ENCODE results near the gene MRPL32.

The MRPL32 gene

DNA sequence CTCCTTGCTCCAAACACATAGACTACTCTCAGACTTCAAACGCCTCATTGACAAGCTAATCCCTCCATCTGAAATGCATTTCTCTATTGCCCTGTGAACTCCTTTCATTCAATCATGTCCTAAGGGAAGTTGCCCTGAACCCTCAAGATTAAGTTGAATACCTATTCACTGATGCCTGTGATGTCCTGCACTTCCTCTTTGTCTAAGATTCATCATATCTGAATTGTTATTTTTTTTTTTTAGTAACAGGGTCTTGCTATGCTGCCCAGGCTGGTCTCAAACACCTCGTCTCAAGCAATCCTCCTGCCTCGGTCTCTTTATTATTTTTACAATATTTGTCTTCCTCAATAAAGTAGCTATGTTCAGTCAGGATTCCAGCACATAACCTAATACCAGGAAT, 3.4 kb upstream of the MRPL32 start:
- Histone ChIP-seq H3K36me3 (replicated peaks in 1 of 2; ENCODE audit: control insufficient read depth in 2 of 2, insufficient read depth in 2 of 2, low read length in 2 of 2) (peaks cover 8 to 58% of the 10 kb centered on the region in 2 donors), H4K91ac (ENCODE audit: low read depth, low read length, poor library complexity) (no peak overlapping the region), H3K27ac (replicated peaks; ENCODE audit: low read length) (no peak overlapping the region)

DNA sequence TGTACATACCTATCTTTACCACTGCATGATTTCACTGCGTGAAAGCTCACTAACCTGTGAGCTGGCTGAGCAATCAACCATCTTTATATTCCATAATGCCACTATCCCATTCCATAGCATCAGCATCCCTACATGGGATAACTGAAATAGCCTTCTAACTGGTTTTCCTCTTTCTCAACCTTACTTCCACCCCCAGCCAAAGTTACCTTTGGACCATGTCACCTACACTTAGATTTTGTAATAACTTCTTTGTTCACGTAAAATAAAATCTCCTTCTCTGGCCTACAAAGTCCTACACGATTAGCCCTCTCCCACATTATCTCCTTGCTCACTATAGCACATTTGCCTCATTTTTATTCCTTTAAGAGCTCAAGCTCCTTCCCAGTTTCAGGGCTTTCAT, 2.7 kb upstream of the MRPL32 start:
- Histone ChIP-seq H2AFZ (ENCODE audit: low read length) (no peak overlapping the region), H4K91ac (ENCODE audit: low read depth, low read length, poor library complexity) (no peak overlapping the region), H2BK12ac (ENCODE audit: low read length) (no peak overlapping the region), H3K79me1 (ENCODE audit: low read depth, low read length) (peaks cover 2% of the 10 kb centered on the region), H3K23ac (ENCODE audit: low read depth, low read length, poor library complexity) (no peak overlapping the region), H2AK5ac (ENCODE audit: low read depth, low read length) (no peak overlapping the region), H3K4me2 (ENCODE audit: insufficient read depth, low read length, poor library complexity, severe bottlenecking) (no peak overlapping the region), H3K4me1 (ENCODE audit: control insufficient read depth in 2 of 2, insufficient read depth in 1 of 2, low read depth in 1 of 2, low read length in 2 of 2) (peaks cover 3 to 4% of the 10 kb centered on the region in 2 donors), H3K4ac (ENCODE audit: low read length) (no peak overlapping the region), H3K18ac (ENCODE audit: low read length) (no peak overlapping the region), H2BK5ac (ENCODE audit: low read length) (no peak overlapping the region), H3K4me3 (ENCODE audit: low read length in 2 of 2) (no peak overlapping the region), H3K36me3 (replicated peaks in 1 of 2; ENCODE audit: control insufficient read depth in 2 of 2, insufficient read depth in 2 of 2, low read length in 2 of 2) (peaks cover 8 to 54% of the 10 kb centered on the region in 2 donors), H3K14ac (ENCODE audit: low read length) (no peak overlapping the region), H3K9me3 (replicated peaks in 1 of 2; ENCODE audit: control insufficient read depth in 2 of 2, insufficient read depth in 1 of 2, low read depth in 1 of 2, low read length in 2 of 2) (no peaks in the 10 kb centered on the region), H3K27me3 (ENCODE audit: control insufficient read depth in 3 of 3, insufficient read depth in 3 of 3, low read depth in 1 of 3, low read length in 3 of 3) (no peaks in the 10 kb centered on the region), H2BK120ac (ENCODE audit: low read depth, low read length) (no peak overlapping the region), H3K9ac (ENCODE audit: low read depth, low read length, poor library complexity) (no peak overlapping the region), H2BK15ac (ENCODE audit: low read length) (no peak overlapping the region), H3K27ac (replicated peaks; ENCODE audit: low read length) (no peak overlapping the region), H4K8ac (ENCODE audit: low read depth, low read length) (no peak overlapping the region)
- no CpG with 5 or more reads among the region's 3 CpGs for WGBS, 2 donors (ENCODE audit: extremely low coverage in 2 of 2, insufficient read length in 2 of 2, insufficient replicate concordance in 1 of 2)
- no peak for DNase-seq (ENCODE audit: low spot score)

More for the DNA sequence above, 3.4 kb upstream of the MRPL32 start:
- no peak overlapping the region for H3K18ac ChIP-seq (ENCODE audit: low read length)
- H2BK15ac ChIP-seq (ENCODE audit: low read length) = no peak overlapping the region
- no peak overlapping the region for H2AFZ ChIP-seq (ENCODE audit: low read length)
- H3K9ac ChIP-seq (ENCODE audit: low read depth, low read length, poor library complexity) = no peak overlapping the region
- H3K9me3 ChIP-seq (replicated peaks in 1 of 2; ENCODE audit: control insufficient read depth in 2 of 2, insufficient read depth in 1 of 2, low read depth in 1 of 2, low read length in 2 of 2) = no peaks in the 10 kb centered on the region
- no peak overlapping the region for H2BK12ac ChIP-seq (ENCODE audit: low read length)
- H3K79me1 ChIP-seq (ENCODE audit: low read depth, low read length) = peaks cover 2% of the 10 kb centered on the region
- peaks cover 3 to 4% of the 10 kb centered on the region in 2 donors for H3K4me1 ChIP-seq (ENCODE audit: control insufficient read depth in 2 of 2, insufficient read depth in 1 of 2, low read depth in 1 of 2, low read length in 2 of 2)
- H2BK120ac ChIP-seq (ENCODE audit: low read depth, low read length) = no peak overlapping the region
- no peak overlapping the region for H3K4ac ChIP-seq (ENCODE audit: low read length)
- no peak for DNase-seq (ENCODE audit: low spot score)
- no peak overlapping the region for H3K14ac ChIP-seq (ENCODE audit: low read length)
- H3K23ac ChIP-seq (ENCODE audit: low read depth, low read length, poor library complexity) = no peak overlapping the region
- no peak overlapping the region for H2BK5ac ChIP-seq (ENCODE audit: low read length)
- H2AK5ac ChIP-seq (ENCODE audit: low read depth, low read length) = no peak overlapping the region
- WGBS, 2 donors (ENCODE audit: extremely low coverage in 2 of 2, insufficient read length in 2 of 2, insufficient replicate concordance in 1 of 2) = no CpG with 5 or more reads among the region's 3 CpGs
- H4K8ac ChIP-seq (ENCODE audit: low read depth, low read length) = no peak overlapping the region
- H3K4me2 ChIP-seq (ENCODE audit: insufficient read depth, low read length, poor library complexity, severe bottlenecking) = no peak overlapping the region
- H3K4me3 ChIP-seq (ENCODE audit: low read length in 2 of 2) = no peak overlapping the region
- H3K27me3 ChIP-seq (ENCODE audit: control insufficient read depth in 3 of 3, insufficient read depth in 3 of 3, low read depth in 1 of 3, low read length in 3 of 3) = no peaks in the 10 kb centered on the region

DNA sequence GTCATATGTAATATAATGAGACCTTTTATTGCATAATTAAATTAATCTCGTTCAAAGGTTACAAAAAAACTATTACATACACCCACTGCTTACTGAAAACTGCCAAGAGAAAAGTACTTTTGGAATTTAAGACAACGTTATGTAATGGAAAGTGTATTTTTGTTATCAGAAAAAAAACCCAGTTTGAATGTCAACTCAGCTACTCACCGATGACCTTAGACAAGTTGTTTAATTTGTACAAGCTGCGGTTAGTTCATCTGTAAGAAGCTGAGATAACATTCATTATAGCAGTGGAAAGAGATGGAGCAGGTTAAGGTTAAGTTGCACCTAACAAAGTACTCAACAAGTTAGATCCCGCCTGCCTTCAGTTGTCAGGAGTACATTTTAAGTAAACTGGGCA, 1.3 kb upstream of the MRPL32 start:
- no peak overlapping the region for H3K4ac ChIP-seq (ENCODE audit: low read length)
- no peak overlapping the region for H2BK120ac ChIP-seq (ENCODE audit: low read depth, low read length)
- H3K4me1 ChIP-seq (ENCODE audit: control insufficient read depth in 2 of 2, insufficient read depth in 1 of 2, low read depth in 1 of 2, low read length in 2 of 2) = peaks cover 3 to 4% of the 10 kb centered on the region in 2 donors
- no peak overlapping the region for H4K91ac ChIP-seq (ENCODE audit: low read depth, low read length, poor library complexity)
- H3K4me3 ChIP-seq (ENCODE audit: low read length in 2 of 2) = peak overlapping the region in 1 of 2 donors; percentile 84
- no peak overlapping the region for H2AK5ac ChIP-seq (ENCODE audit: low read depth, low read length)
- no peak for DNase-seq (ENCODE audit: low spot score)
- H3K23ac ChIP-seq (ENCODE audit: low read depth, low read length, poor library complexity) = no peak overlapping the region
- no peak overlapping the region for H3K14ac ChIP-seq (ENCODE audit: low read length)
- H2BK12ac ChIP-seq (ENCODE audit: low read length) = no peak overlapping the region
- peak overlapping the region; percentile 55 for H3K4me2 ChIP-seq (ENCODE audit: insufficient read depth, low read length, poor library complexity, severe bottlenecking)
- no peak overlapping the region for H4K8ac ChIP-seq (ENCODE audit: low read depth, low read length)
- H2BK15ac ChIP-seq (ENCODE audit: low read length) = no peak overlapping the region
- H2AFZ ChIP-seq (ENCODE audit: low read length) = no peak overlapping the region
- peaks cover 6 to 54% of the 10 kb centered on the region in 2 donors for H3K36me3 ChIP-seq (replicated peaks in 1 of 2; ENCODE audit: control insufficient read depth in 2 of 2, insufficient read depth in 2 of 2, low read length in 2 of 2)
- no peak overlapping the region for H3K27ac ChIP-seq (replicated peaks; ENCODE audit: low read length)
- H3K9me3 ChIP-seq (replicated peaks in 1 of 2; ENCODE audit: control insufficient read depth in 2 of 2, insufficient read depth in 1 of 2, low read depth in 1 of 2, low read length in 2 of 2) = no peaks in the 10 kb centered on the region
- H3K9ac ChIP-seq (ENCODE audit: low read depth, low read length, poor library complexity) = no peak overlapping the region
- WGBS, 2 donors (ENCODE audit: extremely low coverage in 2 of 2, insufficient read length in 2 of 2, insufficient replicate concordance in 1 of 2) = no CpG with 5 or more reads among the region's 5 CpGs
- H2BK5ac ChIP-seq (ENCODE audit: low read length) = no peak overlapping the region
- no peaks in the 10 kb centered on the region for H3K27me3 ChIP-seq (ENCODE audit: control insufficient read depth in 3 of 3, insufficient read depth in 3 of 3, low read depth in 1 of 3, low read length in 3 of 3)
- H3K18ac ChIP-seq (ENCODE audit: low read length) = no peak overlapping the region
- H3K79me1 ChIP-seq (ENCODE audit: low read depth, low read length) = peaks cover 2% of the 10 kb centered on the region

DNA sequence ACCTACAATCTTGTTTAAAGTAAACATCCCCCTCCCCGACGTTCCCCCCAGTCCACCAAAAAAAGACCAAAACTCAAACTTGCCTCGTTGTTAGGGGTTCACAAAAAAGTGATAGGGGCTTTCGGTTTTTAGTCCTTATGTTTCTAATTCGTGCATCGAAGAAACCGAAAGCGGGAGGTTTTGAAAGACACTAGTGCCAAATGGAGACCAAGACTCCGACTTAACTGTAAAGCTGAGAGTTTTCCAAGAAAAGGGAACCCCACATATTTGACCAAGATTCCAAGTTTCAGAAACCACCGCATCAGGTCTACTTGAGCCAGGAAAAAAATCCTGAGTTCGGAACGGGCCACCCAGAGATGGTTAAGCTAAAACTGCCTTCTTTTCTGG, 736 bp upstream of the MRPL32 start:
- no peak overlapping the region for H4K8ac ChIP-seq (ENCODE audit: low read depth, low read length)
- H2BK120ac ChIP-seq (ENCODE audit: low read depth, low read length) = no peak overlapping the region
- H3K4me1 ChIP-seq (ENCODE audit: control insufficient read depth in 2 of 2, insufficient read depth in 1 of 2, low read depth in 1 of 2, low read length in 2 of 2) = peaks cover 3 to 4% of the 10 kb centered on the region in 2 donors
- peaks cover 2% of the 10 kb centered on the region for H3K79me1 ChIP-seq (ENCODE audit: low read depth, low read length)
- no peak overlapping the region for H3K27ac ChIP-seq (replicated peaks; ENCODE audit: low read length)
- H2BK15ac ChIP-seq (ENCODE audit: low read length) = no peak overlapping the region
- H3K27me3 ChIP-seq (ENCODE audit: control insufficient read depth in 3 of 3, insufficient read depth in 3 of 3, low read depth in 1 of 3, low read length in 3 of 3) = no peaks in the 10 kb centered on the region
- DNase-seq (ENCODE audit: low spot score) = no peak
- H3K9me3 ChIP-seq (replicated peaks in 1 of 2; ENCODE audit: control insufficient read depth in 2 of 2, insufficient read depth in 1 of 2, low read depth in 1 of 2, low read length in 2 of 2) = no peaks in the 10 kb centered on the region
- peaks cover 7 to 54% of the 10 kb centered on the region in 2 donors for H3K36me3 ChIP-seq (replicated peaks in 1 of 2; ENCODE audit: control insufficient read depth in 2 of 2, insufficient read depth in 2 of 2, low read length in 2 of 2)
- peak overlapping the region; percentile 82 for H3K9ac ChIP-seq (ENCODE audit: low read depth, low read length, poor library complexity)
- no peak overlapping the region for H3K4ac ChIP-seq (ENCODE audit: low read length)
- no peak overlapping the region for H2BK12ac ChIP-seq (ENCODE audit: low read length)
- H3K14ac ChIP-seq (ENCODE audit: low read length) = no peak overlapping the region
- peak overlapping the region; percentile 55 for H3K4me2 ChIP-seq (ENCODE audit: insufficient read depth, low read length, poor library complexity, severe bottlenecking)
- no peak overlapping the region for H4K91ac ChIP-seq (ENCODE audit: low read depth, low read length, poor library complexity)
- peak overlapping the region; percentile 79 for H2AFZ ChIP-seq (ENCODE audit: low read length)
- H3K18ac ChIP-seq (ENCODE audit: low read length) = peak overlapping the region; percentile 78
- no CpG with 5 or more reads among the region's 12 CpGs for WGBS, 2 donors (ENCODE audit: extremely low coverage in 2 of 2, insufficient read length in 2 of 2, insufficient replicate concordance in 1 of 2)
- H2BK5ac ChIP-seq (ENCODE audit: low read length) = no peak overlapping the region
- H2AK5ac ChIP-seq (ENCODE audit: low read depth, low read length) = no peak overlapping the region
- H3K4me3 ChIP-seq (ENCODE audit: low read length in 2 of 2) = peak overlapping the region; percentile 84 to 86
- H3K23ac ChIP-seq (ENCODE audit: low read depth, low read length, poor library complexity) = no peak overlapping the region

Measured in neuronal stem cell (in vitro differentiated cells).